ENCODE measurements around the gene PRICKLE4. TPM values are rescaled to one million over a fixed set of nuclear protein-coding genes. Genes with fewer than 3 reads are reported as not detected.

The PRICKLE4 gene
- total RNA-seq, 2 donors from 2014 or later = 3.1 to 4.6 TPM

DNA sequence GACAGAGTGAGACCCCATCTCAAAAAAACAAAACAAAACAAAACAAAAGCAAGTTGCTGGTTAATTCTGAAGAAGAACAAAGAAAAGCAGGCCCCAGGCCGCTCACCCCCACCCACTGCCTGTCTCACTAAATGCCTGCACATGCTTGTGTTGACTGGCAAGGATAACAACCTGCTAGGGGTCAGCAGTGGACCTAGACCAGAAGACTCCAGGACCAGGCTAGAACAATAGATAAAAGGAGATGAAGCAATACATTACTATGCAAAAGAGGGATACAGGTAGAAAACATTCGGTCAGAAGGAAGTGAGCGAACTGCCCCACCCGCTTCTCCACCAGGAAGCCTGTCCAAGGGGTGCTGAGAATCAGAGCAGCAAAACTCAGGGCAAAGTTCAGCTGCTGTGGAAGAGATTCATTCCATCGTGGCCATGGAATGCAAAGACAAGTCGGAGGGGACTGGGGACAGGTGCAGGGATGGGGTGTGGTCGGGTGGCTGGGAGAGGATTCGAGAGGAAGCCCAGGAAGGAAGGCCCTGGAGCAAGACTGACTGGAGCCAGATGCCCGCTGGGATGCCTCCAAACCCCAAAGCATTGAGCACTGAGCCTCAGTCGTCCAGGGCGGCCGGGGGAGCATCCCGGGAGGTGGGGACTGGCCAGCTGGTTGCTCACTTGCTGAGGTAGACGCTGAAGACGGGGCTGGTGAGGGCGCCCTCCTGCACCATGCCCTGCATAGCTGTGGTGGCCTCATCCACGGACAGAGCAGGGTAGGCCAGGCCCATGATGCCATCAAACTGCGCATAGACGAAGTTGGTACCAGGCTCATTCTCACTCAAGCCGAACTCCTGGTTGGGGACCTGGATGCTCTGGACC lies 38.7 kb upstream of the PRICKLE4 start:
- H3K27me3 ChIP-seq (replicated peaks; ENCODE audit: insufficient read depth) = no peaks in the 10 kb centered on the region
- DNase-seq (ENCODE audit: low spot score) (no peak), ATAC-seq (ENCODE audit: insufficient number of reproducible peaks, low FRiP score, low read depth) (no peak)
- H3K36me3 ChIP-seq = no peaks in the 10 kb centered on the region
- no peak overlapping the region for H3K27ac ChIP-seq
- no peak overlapping the region for H3K4me3 ChIP-seq
- no peaks in the 10 kb centered on the region for H3K4me1 ChIP-seq (ENCODE audit: control insufficient read depth in 1 of 2, low read depth in 2 of 2)
- no peaks in the 10 kb centered on the region for H3K9me3 ChIP-seq
- TF ChIP-seq, protein P1, sequence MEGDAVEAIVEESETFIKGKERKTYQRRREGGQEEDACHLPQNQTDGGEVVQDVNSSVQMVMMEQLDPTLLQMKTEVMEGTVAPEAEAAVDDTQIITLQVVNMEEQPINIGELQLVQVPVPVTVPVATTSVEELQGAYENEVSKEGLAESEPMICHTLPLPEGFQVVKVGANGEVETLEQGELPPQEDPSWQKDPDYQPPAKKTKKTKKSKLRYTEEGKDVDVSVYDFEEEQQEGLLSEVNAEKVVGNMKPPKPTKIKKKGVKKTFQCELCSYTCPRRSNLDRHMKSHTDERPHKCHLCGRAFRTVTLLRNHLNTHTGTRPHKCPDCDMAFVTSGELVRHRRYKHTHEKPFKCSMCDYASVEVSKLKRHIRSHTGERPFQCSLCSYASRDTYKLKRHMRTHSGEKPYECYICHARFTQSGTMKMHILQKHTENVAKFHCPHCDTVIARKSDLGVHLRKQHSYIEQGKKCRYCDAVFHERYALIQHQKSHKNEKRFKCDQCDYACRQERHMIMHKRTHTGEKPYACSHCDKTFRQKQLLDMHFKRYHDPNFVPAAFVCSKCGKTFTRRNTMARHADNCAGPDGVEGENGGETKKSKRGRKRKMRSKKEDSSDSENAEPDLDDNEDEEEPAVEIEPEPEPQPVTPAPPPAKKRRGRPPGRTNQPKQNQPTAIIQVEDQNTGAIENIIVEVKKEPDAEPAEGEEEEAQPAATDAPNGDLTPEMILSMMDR (IDR thresholded peaks at IDR 0.05) = no peak

DNA sequence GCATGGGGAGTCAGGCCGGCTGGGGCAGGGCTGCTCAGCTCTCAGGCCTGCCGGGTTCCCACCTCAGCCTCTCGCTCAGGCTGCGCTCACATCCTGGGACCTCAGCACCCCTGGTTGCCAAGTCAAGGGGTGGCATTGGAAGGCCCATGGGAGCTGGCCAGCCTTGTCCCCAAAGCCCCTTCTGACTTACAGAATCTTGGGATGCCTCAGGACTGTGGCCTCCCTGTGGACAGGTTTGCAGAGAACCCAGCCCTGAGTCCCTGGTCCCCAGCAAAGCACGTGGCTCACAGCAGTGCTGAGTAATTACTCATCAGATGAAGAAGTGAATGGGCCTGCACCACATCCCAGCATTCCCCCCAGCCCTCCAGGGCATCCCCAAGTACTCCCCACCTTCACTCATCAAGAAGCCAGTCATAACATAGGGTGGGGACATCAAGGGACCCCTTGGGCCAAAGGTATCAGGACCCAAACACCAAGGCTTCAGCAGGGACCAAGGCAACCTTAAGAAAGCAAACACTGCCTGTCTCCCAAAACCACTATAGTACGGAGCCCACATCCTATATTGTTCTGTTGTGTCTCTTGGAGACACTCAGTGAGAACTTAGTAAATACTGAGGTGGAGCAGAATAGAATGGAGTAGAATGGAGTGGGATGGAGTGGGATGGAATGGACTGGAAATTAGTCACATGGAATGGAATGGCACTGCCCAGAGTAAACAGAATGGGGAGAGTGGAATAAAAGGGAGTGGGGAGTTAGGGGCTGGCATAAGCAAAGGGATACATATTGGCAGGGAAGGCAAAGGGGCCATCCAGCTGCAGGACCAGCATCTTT lies 37.0 kb upstream of the PRICKLE4 start:
- H3K9me3 ChIP-seq = no peaks in the 10 kb centered on the region
- no peak overlapping the region for H3K27ac ChIP-seq
- H3K4me3 ChIP-seq = no peak overlapping the region
- no peaks in the 10 kb centered on the region for H3K4me1 ChIP-seq (ENCODE audit: control insufficient read depth in 1 of 2, low read depth in 2 of 2)
- DNase-seq (ENCODE audit: low spot score) (no peak), ATAC-seq (ENCODE audit: insufficient number of reproducible peaks, low FRiP score, low read depth) (no peak)
- TF ChIP-seq, protein P1 (IDR thresholded peaks at IDR 0.05) = no peak
- H3K27me3 ChIP-seq (replicated peaks; ENCODE audit: insufficient read depth) = no peaks in the 10 kb centered on the region
- no peaks in the 10 kb centered on the region for H3K36me3 ChIP-seq

DNA sequence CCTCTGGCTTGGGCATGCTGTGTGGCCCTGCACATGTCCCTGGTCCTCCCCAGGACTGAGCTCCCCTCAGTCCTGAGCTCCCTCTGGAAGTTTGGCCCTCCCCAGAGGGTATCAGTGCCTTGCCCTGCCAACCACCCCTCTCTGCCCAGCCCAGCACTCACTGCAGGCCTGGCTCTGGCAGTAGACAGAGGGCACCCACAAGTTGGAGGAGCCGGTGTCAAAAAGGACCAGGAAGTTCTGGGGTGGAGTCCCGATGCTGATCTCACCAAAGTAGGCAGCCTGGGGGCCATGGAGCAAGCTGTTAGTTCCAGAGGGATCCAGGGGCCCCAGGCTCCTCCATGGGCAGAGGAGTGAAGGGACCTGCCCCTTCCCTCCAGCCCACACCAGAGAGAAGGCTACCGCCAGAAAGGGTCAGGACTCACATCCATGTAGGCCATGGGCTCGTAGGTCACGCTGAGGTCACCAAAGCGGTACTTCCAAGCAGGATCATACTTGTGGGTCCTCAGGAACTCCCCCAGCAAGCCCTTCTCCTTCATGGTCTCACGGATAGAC lies 36.3 kb upstream of the PRICKLE4 start:
- H3K27ac ChIP-seq = no peak overlapping the region
- DNase-seq (ENCODE audit: low spot score) (no peak), ATAC-seq (ENCODE audit: insufficient number of reproducible peaks, low FRiP score, low read depth) (no peak)
- H3K9me3 ChIP-seq = no peaks in the 10 kb centered on the region
- no peak overlapping the region for H3K4me3 ChIP-seq
- H3K4me1 ChIP-seq (ENCODE audit: control insufficient read depth in 1 of 2, low read depth in 2 of 2) = no peaks in the 10 kb centered on the region
- H3K36me3 ChIP-seq = no peaks in the 10 kb centered on the region
- no peaks in the 10 kb centered on the region for H3K27me3 ChIP-seq (replicated peaks; ENCODE audit: insufficient read depth)
- TF ChIP-seq, protein P1 (IDR thresholded peaks at IDR 0.05) = no peak

DNA sequence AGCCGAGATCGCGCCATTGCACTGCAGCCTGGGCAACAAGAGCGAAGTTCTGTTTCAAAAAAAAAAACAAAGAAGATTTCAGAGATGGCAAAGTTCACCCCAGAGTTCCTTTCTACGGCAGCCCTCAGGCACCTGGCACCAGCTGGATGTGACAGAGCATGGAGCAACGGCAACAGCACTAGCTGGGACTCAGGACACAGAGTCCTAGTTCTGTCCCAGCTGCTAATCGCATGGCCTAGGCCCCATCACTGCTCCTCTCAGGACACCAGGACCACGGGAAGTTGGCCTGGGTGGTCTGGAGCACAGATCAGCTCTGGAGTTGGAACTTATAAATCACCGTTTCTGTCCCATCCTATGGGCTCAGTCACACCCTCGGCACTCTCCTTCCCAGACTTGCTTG lies 34.5 kb upstream of the PRICKLE4 start:
- Histone ChIP-seq H3K27ac (no peak overlapping the region), H3K27me3 (replicated peaks; ENCODE audit: insufficient read depth) (no peaks in the 10 kb centered on the region), H3K4me1 (ENCODE audit: control insufficient read depth in 1 of 2, low read depth in 2 of 2) (no peaks in the 10 kb centered on the region), H3K36me3 (no peaks in the 10 kb centered on the region), H3K9me3 (no peaks in the 10 kb centered on the region), H3K4me3 (no peak overlapping the region)
- no peak for DNase-seq (ENCODE audit: low spot score)
- ATAC-seq (ENCODE audit: insufficient number of reproducible peaks, low FRiP score, low read depth) = no peak
- TF ChIP-seq, protein P1 (IDR thresholded peaks at IDR 0.05) = no peak
